Measurements from ENCODE around the gene HNRNPL.
"Not testable (repeated sequence)": the region's sequence is repeated elsewhere in the genome, so short reads cannot be mapped to it uniquely, and the experiment has no call there.

GRCh38 chr19:38807374-38808098 lies 42.2 kb downstream of the HNRNPL start:
- not testable (repeated sequence) for TF ChIP-seq EZH2 (IDR thresholded peaks at IDR 0.05); POLR2AphosphoS5 (IDR thresholded peaks at IDR 0.05; ENCODE audit: borderline replicate concordance, low read depth, low read length)
